Body of pancreas (tissue), 4 donors: ENCODE results near the gene ARID1B. TPM values are rescaled to one million over a fixed set of nuclear protein-coding genes. Genes with fewer than 3 reads are reported as not detected.

ENCODE experiments used
- ATAC-seq: fragments of 150-250 bp; one replicate; pipeline ENCODE4 v1.9.1; 2016
- DNase-seq, 4 donors: peaks; one replicate each; pipeline ENCODE4 v3.0.0-alpha.2; 2019
- H3K27ac ChIP-seq, 4 donors: fragments of 200-600 bp; sonication (generic); 1 replicate in 3 of 4; 2 replicates in 1 of 4; pipeline versions ENCODE4 v1.5.1 to v1.6.1; 2016 to 2019; ENCODE audit warnings: mild to moderate bottlenecking in 1 of 4, mixed read lengths in 1 of 4, moderate library complexity in 1 of 4
- H3K27me3 ChIP-seq, 2 donors: fragments of 200-600 bp; sonication (generic); one replicate each; pipeline ENCODE4 v1.6.0; 2016; ENCODE audit warnings: mild to moderate bottlenecking in 1 of 2
- H3K36me3 ChIP-seq, 2 donors: fragments of 200-600 bp; sonication (generic); replicated peaks in 1 of 2; 2 replicates each; pipeline ENCODE4 v1.5.1; 2016; ENCODE audit warnings: low read depth in 2 of 2; ENCODE audit not compliant: insufficient read depth in 1 of 2
- H3K4me1 ChIP-seq: fragments of 200-600 bp; sonication (generic); one replicate; pipeline ENCODE4 v1.6.0; 2016
- H3K4me3 ChIP-seq, 2 donors: fragments of 200-600 bp; sonication (generic); 1 replicate in 1 of 2; 2 replicates in 1 of 2; pipeline ENCODE4 v1.5.1; 2016 to 2019
- H3K9me3 ChIP-seq, 3 donors: fragments of 200-600 bp; sonication (generic); 1 replicate in 2 of 3; 2 replicates in 1 of 3; pipeline ENCODE4 v1.5.1; 2016
- POLR2A ChIP-seq, 3 donors: fragments of 450-650 bp; IDR thresholded peaks; one replicate each; pipeline ENCODE4 v1.6.1; 2016; ENCODE audit warnings: antibody characterized with exemption in 3 of 3, mild to moderate bottlenecking in 2 of 3
- WGBS, 2 donors: methylation state at CpG; one replicate each; pipeline ENCODE4 v1.1.5; 2017; 5-methylcytosine and 5-hydroxymethylcytosine counted together
- intact Hi-C: fragments of 100-400 bp; cut with DNase I; formaldehyde crosslinking; loops from one replicate; pipeline ENCODE4 v1.15.1; 2023
- total RNA-seq, 2 donors: library from RNA; depleted of rRNA; stranded (reverse); fragments of >200 nt; gene quantifications; one replicate each; pipeline ENCODE4 v1.1.0, GENCODE V29; 2016
- TF ChIP-seq, protein P1 (sequence below), 7 experiments: fragments of 450-650 bp in 4 of 7; fragments of 200-600 bp in 3 of 7; sonication (generic) in 3 of 7; IDR thresholded peaks; one replicate each; pipeline ENCODE4 v1.5.1; 2016 to 2019; ENCODE audit warnings: antibody characterized with exemption in 7 of 7

Gene ARID1B
- total RNA-seq, 2 donors from 2014 or later = 71.5 to 85.1 TPM

DNA sequence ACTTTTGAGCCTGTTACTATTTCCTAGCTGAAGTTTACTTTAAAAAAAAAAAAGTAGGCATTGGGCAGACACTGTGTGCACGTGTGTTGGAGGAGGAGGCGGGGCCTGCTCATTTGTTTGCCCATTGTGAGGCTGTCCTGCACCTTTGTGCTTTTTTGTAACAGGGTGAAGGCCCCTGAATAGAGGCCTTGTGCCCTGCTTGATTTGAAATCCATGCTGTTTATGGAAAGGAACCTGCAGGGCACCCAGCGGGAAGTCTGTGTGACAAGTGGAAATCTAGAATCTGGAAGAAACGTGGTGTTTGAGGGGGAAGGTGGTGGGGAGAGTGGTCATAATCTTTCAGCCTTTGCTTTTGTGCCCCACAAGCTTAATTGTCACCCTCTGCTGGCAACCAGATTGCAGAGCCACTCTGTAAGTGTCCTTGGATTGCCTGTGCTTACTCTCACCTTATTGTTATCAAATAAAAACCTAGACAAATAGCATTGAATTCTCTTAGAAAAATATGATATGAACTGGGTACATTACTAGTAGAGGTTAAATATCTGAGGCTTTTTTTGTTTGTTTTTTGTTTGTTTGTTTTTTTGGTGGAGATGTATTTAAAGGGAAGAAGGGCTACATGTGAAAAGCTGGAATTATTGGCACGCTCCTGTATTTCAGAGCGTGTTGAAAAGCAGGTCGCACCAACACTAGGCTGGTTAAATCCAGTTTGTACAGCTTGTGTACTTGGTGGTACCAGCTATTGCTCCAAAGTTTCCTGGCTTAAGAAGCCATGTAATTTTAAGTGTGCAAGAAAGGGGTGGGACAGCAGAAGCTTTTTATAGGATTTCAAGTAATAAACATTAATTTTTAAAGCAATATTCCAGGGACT, 156.3 kb downstream of the ARID1B start:
- intact Hi-C loops = no loop called here
- TF ChIP-seq, protein P1, sequence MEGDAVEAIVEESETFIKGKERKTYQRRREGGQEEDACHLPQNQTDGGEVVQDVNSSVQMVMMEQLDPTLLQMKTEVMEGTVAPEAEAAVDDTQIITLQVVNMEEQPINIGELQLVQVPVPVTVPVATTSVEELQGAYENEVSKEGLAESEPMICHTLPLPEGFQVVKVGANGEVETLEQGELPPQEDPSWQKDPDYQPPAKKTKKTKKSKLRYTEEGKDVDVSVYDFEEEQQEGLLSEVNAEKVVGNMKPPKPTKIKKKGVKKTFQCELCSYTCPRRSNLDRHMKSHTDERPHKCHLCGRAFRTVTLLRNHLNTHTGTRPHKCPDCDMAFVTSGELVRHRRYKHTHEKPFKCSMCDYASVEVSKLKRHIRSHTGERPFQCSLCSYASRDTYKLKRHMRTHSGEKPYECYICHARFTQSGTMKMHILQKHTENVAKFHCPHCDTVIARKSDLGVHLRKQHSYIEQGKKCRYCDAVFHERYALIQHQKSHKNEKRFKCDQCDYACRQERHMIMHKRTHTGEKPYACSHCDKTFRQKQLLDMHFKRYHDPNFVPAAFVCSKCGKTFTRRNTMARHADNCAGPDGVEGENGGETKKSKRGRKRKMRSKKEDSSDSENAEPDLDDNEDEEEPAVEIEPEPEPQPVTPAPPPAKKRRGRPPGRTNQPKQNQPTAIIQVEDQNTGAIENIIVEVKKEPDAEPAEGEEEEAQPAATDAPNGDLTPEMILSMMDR (IDR thresholded peaks at IDR 0.05) = peak in 2 of 7 experiments; percentile 17 to 21
- TF ChIP-seq POLR2A (IDR thresholded peaks at IDR 0.05) = no peak

DNA sequence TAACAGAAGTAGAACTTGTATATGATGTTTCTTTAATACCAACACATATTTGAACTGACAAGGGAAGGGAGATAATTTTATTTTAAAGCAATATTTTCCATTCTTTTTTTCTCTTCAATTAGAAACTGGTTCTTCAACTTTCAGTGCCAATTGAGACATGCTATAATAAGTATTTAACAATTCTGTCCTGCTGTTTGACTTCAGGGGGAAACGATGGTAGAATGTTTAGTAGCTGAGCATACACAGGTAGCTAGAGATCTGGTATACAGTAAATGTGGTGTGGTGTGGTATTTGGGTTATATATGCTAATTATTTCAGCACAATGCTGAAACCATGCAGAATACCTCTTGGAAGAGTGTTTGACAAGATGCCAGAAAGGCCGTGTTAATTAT, 156.9 kb downstream of the ARID1B start:
- peak overlapping the region; percentile 41 to 85 (median 74) for H3K27ac ChIP-seq
- DNase-seq = no peak
- 14 to 21% methylated on average over 2 of the region's 2 CpGs for WGBS, 2 donors

More for the DNA sequence above, 156.3 kb downstream of the ARID1B start:
- Histone ChIP-seq H3K27ac (peak overlapping the region; percentile 35 to 85 (median 74)), H3K4me3 (no peak overlapping the region), H3K4me1 (peaks cover 47% of the 10 kb centered on the region), H3K27me3 (no peaks in the 10 kb centered on the region), H3K9me3 (no peaks in the 10 kb centered on the region), H3K36me3 (no peaks in the 10 kb centered on the region)
- 10% methylated on average over 7 of the region's 7 CpGs for WGBS, 2 donors
- ATAC-seq (peak; percentile 84), DNase-seq (peak; percentile 73 to 90 (median 82))

DNA sequence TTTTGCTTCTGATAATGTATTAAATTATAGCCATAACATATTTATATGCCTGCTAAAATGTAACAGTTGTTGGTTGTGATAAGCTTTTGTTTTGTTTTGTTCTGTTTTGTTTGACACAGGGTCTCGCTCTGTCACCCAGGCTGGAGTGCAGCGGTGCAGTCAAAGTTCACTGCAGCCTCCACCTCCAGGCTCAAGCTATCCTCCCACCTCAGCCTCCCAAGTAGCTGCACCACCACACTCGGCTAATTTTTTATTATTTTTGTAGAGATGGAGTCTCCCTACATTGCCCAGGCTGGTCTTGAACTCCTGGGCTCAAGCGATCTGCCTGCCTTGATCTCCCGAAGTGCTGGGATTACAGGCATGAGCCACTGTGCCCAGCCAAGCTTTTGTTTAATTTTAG, 157.8 kb downstream of the ARID1B start:
- Histone ChIP-seq H3K27ac (peak overlapping the region in 1 of 4 donors; percentile 85), H3K4me3 (no peak overlapping the region), H3K9me3 (no peaks in the 10 kb centered on the region), H3K27me3 (no peaks in the 10 kb centered on the region), H3K4me1 (peaks cover 61% of the 10 kb centered on the region), H3K36me3 (no peaks in the 10 kb centered on the region)
- ATAC-seq = no peak
- DNase-seq = no peak
- intact Hi-C loops = no loop called here
- 82 to 94% methylated on average over 5 of the region's 5 CpGs for WGBS, 2 donors
- TF ChIP-seq POLR2A (IDR thresholded peaks at IDR 0.05) = no peak
- TF ChIP-seq, protein P1 (IDR thresholded peaks at IDR 0.05) = no peak

More for the DNA sequence above, 156.9 kb downstream of the ARID1B start:
- ATAC-seq = peak; percentile 47
- H3K27me3 ChIP-seq = no peaks in the 10 kb centered on the region
- H3K36me3 ChIP-seq = no peaks in the 10 kb centered on the region
- no peaks in the 10 kb centered on the region for H3K9me3 ChIP-seq
- TF ChIP-seq, protein P1 (IDR thresholded peaks at IDR 0.05) = no peak
- TF ChIP-seq POLR2A (IDR thresholded peaks at IDR 0.05) = no peak
- no peak overlapping the region for H3K4me3 ChIP-seq
- intact Hi-C loops = no loop called here
- peaks cover 53% of the 10 kb centered on the region for H3K4me1 ChIP-seq

DNA sequence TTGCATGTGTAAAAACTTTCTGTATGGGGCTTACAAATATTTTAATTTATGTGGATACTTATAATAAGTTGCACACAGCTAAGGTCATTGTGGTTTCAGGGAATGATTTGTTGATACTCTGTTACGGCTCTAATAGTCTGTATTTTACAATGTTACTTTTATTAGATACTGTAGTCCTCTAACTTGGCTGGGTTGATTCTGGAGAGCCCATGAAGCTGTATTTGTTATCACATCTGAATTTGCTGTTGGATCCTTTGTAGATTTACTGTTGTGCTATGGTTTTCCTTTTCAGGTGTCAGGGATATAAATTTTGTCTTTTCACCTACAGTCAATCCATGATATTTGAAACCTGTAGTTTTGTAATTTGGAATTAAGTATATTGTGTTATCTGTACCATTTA, 161.0 kb downstream of the ARID1B start:
- Histone ChIP-seq H3K36me3 (no peaks in the 10 kb centered on the region), H3K27ac (no peak overlapping the region), H3K4me1 (peaks cover 73% of the 10 kb centered on the region), H3K4me3 (no peak overlapping the region), H3K27me3 (no peaks in the 10 kb centered on the region), H3K9me3 (no peaks in the 10 kb centered on the region)
- intact Hi-C loops = no loop called here
- DNase-seq (no peak), ATAC-seq (no peak)
- TF ChIP-seq, protein P1 (IDR thresholded peaks at IDR 0.05) = no peak
- no peak for TF ChIP-seq POLR2A (IDR thresholded peaks at IDR 0.05)
- 42 to 45% methylated on average over 1 of the region's 1 CpG for WGBS, 2 donors
